Lower leg skin (tissue), 3 donors: ENCODE results near the gene GOLGA6L24.
"Not testable (repeated sequence)": the region's sequence is repeated elsewhere in the genome, so short reads cannot be mapped to it uniquely, and the experiment has no call there.

Experiments used
- POLR2A ChIP-seq, 2 donors: fragments of 450-650 bp; IDR thresholded peaks; one replicate each; pipeline ENCODE4 v1.6.1; 2016 to 2017; ENCODE audit warnings: antibody characterized with exemption in 2 of 2, mild to moderate bottlenecking in 1 of 2, moderate library complexity in 1 of 2
- TF ChIP-seq, protein P1 (sequence below), 3 donors: fragments of 450-650 bp; IDR thresholded peaks; one replicate each; pipeline ENCODE4 v1.5.1; 2016; ENCODE audit warnings: antibody characterized with exemption in 3 of 3, mild to moderate bottlenecking in 3 of 3, moderate library complexity in 2 of 3

- TF ChIP-seq, protein P1, sequence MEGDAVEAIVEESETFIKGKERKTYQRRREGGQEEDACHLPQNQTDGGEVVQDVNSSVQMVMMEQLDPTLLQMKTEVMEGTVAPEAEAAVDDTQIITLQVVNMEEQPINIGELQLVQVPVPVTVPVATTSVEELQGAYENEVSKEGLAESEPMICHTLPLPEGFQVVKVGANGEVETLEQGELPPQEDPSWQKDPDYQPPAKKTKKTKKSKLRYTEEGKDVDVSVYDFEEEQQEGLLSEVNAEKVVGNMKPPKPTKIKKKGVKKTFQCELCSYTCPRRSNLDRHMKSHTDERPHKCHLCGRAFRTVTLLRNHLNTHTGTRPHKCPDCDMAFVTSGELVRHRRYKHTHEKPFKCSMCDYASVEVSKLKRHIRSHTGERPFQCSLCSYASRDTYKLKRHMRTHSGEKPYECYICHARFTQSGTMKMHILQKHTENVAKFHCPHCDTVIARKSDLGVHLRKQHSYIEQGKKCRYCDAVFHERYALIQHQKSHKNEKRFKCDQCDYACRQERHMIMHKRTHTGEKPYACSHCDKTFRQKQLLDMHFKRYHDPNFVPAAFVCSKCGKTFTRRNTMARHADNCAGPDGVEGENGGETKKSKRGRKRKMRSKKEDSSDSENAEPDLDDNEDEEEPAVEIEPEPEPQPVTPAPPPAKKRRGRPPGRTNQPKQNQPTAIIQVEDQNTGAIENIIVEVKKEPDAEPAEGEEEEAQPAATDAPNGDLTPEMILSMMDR (IDR thresholded peaks at IDR 0.05), result not testable (repeated sequence)
- not testable (repeated sequence) for TF ChIP-seq POLR2A (IDR thresholded peaks at IDR 0.05)
Observed at GRCh38 chr15:28402774-28403435, 45.0 kb upstream of the GOLGA6L24 start.
